Measurements from ENCODE around the gene PABPN1L. TPM values are rescaled to one million over a fixed set of nuclear protein-coding genes. Genes with fewer than 3 reads are reported as not detected.

Gene PABPN1L
- total and polyA plus RNA-seq, 10 of the 15 experiments (the other 5 are each of a cell fraction or from before 2014, with no cell fraction given): not detected

DNA sequence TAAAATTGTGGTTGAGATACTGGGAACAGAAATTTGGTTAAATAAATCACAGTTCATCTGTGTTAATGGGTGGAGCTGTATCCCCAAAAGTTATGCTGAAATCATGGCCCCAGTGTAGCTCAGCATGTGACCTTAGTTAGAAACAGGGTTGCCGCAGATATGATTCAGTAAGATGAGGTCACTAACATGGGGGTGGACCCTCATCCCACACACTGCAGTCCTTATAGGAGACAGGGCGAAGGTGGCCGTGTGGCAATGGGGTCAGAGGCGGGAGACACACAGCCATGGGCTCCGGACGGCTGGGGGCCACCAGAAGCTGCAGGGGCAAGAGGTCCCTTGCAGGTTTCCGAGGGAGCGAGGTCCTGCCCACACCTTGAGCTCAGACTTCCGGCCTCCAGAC lies 20.4 kb downstream of the PABPN1L start (continued):
- TF ChIP-seq, protein P1, sequence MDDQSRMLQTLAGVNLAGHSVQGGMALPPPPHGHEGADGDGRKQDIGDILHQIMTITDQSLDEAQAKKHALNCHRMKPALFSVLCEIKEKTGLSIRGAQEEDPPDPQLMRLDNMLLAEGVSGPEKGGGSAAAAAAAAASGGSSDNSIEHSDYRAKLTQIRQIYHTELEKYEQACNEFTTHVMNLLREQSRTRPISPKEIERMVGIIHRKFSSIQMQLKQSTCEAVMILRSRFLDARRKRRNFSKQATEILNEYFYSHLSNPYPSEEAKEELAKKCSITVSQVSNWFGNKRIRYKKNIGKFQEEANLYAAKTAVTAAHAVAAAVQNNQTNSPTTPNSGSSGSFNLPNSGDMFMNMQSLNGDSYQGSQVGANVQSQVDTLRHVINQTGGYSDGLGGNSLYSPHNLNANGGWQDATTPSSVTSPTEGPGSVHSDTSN (IDR thresholded peaks at IDR 0.05; ENCODE audit: insufficient replicate concordance, low read depth, low read length): no peak
- TF ChIP-seq CHD1 (IDR thresholded peaks at IDR 0.05; ENCODE audit: low read depth, low read length): no peak
- TF ChIP-seq, protein P2, sequence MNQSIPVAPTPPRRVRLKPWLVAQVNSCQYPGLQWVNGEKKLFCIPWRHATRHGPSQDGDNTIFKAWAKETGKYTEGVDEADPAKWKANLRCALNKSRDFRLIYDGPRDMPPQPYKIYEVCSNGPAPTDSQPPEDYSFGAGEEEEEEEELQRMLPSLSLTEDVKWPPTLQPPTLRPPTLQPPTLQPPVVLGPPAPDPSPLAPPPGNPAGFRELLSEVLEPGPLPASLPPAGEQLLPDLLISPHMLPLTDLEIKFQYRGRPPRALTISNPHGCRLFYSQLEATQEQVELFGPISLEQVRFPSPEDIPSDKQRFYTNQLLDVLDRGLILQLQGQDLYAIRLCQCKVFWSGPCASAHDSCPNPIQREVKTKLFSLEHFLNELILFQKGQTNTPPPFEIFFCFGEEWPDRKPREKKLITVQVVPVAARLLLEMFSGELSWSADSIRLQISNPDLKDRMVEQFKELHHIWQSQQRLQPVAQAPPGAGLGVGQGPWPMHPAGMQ (IDR thresholded peaks at IDR 0.05; ENCODE audit: borderline replicate concordance): no peak

DNA sequence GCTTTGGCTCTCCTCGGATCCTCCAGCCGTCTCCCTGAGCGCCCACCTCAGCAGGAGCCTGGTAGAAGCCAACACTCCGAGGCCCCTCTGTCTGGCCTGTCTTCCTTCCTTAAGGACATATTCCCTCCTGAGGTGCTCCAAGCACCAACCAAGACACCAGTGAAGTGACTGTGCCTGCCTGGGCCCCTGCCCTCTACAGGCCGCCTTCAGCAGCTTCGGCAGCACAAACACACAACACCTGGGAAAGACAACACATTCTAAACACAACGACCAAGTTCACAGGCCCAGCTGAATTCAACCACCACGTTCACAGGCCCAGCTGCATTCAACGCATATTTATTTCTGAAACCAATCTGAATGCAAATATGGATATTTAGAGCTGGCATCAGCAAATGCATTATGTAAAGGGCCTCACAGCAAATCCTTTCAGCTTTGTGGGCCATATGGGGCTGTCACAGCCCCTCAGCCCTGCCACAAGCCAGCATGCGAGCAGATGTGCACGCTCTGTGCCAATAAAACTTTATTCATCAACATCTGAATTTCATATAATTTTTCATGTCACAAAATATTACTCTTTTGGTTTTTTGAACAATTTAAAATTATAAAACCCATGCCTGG lies 21.9 kb downstream of the PABPN1L start:
- H3K36me3 ChIP-seq (ENCODE audit: control insufficient read depth in 2 of 2, insufficient read depth in 2 of 2, low read length in 1 of 2): no peaks in the 10 kb centered on the region; a peak in 1 of 4 replicates
- DNase-seq (ENCODE audit: low read depth, low spot score) (no peak), ATAC-seq (peak; percentile 63), FAIRE-seq (no peak)
- no peaks in the 10 kb centered on the region for H3K27me3 ChIP-seq (replicated peaks in 1 of 2; ENCODE audit: control insufficient read depth in 2 of 2, insufficient read depth in 2 of 2, low read length in 1 of 2)
- intact Hi-C loops (cut with micrococcal nuclease; ENCODE audit: unreplicated experiment) (no loop called here), in situ Hi-C loops (cut with MboI) (no loop called here)
- 50% methylated on average over 11 of the region's 11 CpGs for WGBS (ENCODE audit: insufficient coverage, insufficient replicate concordance, low lambda C conversion rate, missing lambda C conversion rate)
- no peaks in the 10 kb centered on the region for H3K9me3 ChIP-seq (replicated peaks; ENCODE audit: control insufficient read depth, insufficient read depth, low read length)
- H3K79me2 ChIP-seq (ENCODE audit: control insufficient read depth, insufficient read depth, low read length): no peaks in the 10 kb centered on the region
- H3K4me1 ChIP-seq (ENCODE audit: control insufficient read depth, insufficient read depth, low read length): no peaks in the 10 kb centered on the region
- no peak overlapping the region for H3K4me2 ChIP-seq (ENCODE audit: control insufficient read depth, insufficient read depth)
- H4K20me1 ChIP-seq (ENCODE audit: control insufficient read depth, insufficient read depth): no peaks in the 10 kb centered on the region
- H3K27ac ChIP-seq (ENCODE audit: control insufficient read depth, insufficient read depth): no peak overlapping the region
- H3K4me3 ChIP-seq: no peak overlapping the region
- H2AFZ ChIP-seq (ENCODE audit: control insufficient read depth, low read depth, low read length): no peak overlapping the region
- H3K9ac ChIP-seq (ENCODE audit: control insufficient read depth, insufficient read depth, low read length): no peak overlapping the region
- CTCF ChIA-PET: no interaction called here
- RAD21 ChIA-PET (ENCODE audit: unreplicated experiment): no interaction called here
- POLR2A ChIA-PET: interaction anchor here (0.5 kb wide), 1 partner anchor 945 kb away, joined by 4 read pairs; no protein-coding TSS in a partner anchor
- SMC1A ChIA-PET (ENCODE audit: uncharacterized antibody, unreplicated experiment): no interaction called here
- BruUV-seq (replicated peaks): no TSS peak
- TF ChIP-seq, protein P3, sequence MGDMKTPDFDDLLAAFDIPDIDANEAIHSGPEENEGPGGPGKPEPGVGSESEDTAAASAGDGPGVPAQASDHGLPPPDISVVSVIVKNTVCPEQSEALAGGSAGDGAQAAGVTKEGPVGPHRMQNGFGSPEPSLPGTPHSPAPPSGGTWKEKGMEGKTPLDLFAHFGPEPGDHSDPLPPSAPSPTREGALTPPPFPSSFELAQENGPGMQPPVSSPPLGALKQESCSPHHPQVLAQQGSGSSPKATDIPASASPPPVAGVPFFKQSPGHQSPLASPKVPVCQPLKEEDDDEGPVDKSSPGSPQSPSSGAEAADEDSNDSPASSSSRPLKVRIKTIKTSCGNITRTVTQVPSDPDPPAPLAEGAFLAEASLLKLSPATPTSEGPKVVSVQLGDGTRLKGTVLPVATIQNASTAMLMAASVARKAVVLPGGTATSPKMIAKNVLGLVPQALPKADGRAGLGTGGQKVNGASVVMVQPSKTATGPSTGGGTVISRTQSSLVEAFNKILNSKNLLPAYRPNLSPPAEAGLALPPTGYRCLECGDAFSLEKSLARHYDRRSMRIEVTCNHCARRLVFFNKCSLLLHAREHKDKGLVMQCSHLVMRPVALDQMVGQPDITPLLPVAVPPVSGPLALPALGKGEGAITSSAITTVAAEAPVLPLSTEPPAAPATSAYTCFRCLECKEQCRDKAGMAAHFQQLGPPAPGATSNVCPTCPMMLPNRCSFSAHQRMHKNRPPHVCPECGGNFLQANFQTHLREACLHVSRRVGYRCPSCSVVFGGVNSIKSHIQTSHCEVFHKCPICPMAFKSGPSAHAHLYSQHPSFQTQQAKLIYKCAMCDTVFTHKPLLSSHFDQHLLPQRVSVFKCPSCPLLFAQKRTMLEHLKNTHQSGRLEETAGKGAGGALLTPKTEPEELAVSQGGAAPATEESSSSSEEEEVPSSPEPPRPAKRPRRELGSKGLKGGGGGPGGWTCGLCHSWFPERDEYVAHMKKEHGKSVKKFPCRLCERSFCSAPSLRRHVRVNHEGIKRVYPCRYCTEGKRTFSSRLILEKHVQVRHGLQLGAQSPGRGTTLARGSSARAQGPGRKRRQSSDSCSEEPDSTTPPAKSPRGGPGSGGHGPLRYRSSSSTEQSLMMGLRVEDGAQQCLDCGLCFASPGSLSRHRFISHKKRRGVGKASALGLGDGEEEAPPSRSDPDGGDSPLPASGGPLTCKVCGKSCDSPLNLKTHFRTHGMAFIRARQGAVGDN (IDR thresholded peaks at IDR 0.05): no peak
- TF ChIP-seq WRNIP1 (IDR thresholded peaks at IDR 0.05; ENCODE audit: borderline replicate concordance, low read depth, low read length) (no peak), SREBF1 (IDR thresholded peaks at IDR 0.05; ENCODE audit: low read length) (no peak), BACH1 (IDR thresholded peaks at IDR 0.05; ENCODE audit: borderline replicate concordance) (no peak), SMAD1 (IDR thresholded peaks at IDR 0.05; ENCODE audit: low read depth, partially characterized antibody) (no peak), CREB1 (IDR thresholded peaks at IDR 0.05; ENCODE audit: low read depth) (no peak), CBX3 (IDR thresholded peaks at IDR 0.05; ENCODE audit: borderline replicate concordance, low read depth) (no peak), CBFB (IDR thresholded peaks at IDR 0.05; ENCODE audit: low read depth) (no peak), IKZF1 (conservative IDR thresholded peaks at IDR 0.05) (no peak)
- TF ChIP-seq, protein P4, sequence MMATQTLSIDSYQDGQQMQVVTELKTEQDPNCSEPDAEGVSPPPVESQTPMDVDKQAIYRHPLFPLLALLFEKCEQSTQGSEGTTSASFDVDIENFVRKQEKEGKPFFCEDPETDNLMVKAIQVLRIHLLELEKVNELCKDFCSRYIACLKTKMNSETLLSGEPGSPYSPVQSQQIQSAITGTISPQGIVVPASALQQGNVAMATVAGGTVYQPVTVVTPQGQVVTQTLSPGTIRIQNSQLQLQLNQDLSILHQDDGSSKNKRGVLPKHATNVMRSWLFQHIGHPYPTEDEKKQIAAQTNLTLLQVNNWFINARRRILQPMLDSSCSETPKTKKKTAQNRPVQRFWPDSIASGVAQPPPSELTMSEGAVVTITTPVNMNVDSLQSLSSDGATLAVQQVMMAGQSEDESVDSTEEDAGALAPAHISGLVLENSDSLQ (IDR thresholded peaks at IDR 0.05): no peak
